Muscle of back (tissue), 11 donors: Measurements from ENCODE around the gene SMARCC2. TPM values are rescaled to one million over a fixed set of nuclear protein-coding genes. Genes with fewer than 3 reads are reported as not detected.

Experiments used
- DNase-seq, 3 donors: peaks; one replicate each; pipeline versions ENCODE4 v3.0.0 to v3.0.0-alpha.2; 2013
- polyA plus RNA-seq, 10 donors: library from polyadenylated mRNA; unstranded; fragments of 120-200 nt; gene quantifications; one replicate each; pipeline ENCODE4 v1.2.1, GENCODE V29; 2013; ENCODE audit not compliant: insufficient read length in 10 of 10

SMARCC2 gene
- polyA plus RNA-seq, 10 donors = 49.9 to 75.2 (median 61.1) TPM

DNA sequence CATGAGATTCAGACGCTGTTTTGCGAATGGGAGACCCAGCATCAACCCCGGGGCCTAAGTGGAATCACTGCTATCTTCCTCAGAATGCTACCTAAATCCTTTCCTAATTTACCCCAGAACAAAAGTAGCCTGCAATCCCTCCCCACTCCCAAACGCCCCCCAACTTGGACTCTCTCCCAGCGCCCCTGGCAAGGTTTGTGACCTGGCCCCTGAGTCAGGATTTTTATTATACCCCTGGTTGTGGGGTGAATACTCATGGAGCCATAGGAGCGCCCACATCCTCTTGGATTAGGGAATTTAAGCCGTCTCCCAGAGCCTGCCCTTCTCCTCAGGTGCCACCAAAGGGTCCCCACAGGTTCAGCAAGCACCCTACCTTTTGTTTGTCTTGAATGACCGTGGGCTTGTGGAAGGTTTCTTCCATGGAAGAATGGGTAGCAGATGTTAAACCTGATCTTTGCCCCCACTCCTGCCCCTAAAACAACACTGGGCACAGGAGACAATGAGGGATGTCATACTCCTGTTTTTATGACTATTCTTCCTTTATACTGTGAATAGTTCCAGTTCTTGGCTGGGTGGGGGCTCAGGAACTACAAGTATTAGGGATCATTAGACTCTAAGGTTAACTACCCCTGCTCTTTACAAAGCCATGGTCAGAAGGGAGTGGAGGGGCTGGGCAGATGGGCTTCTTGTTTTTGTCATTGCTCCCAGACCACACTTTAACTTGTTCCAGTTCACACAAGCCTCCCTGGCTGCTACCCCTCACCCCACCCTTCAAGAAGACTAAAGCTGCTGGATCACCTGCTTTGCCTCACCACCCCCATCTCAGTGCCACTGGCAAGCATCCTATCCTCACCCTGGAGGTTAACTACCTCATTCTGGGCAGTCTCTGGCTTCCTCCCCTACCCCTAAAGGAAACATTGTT lies 36.3 kb downstream of the SMARCC2 start:
- no peak for DNase-seq

- peak; percentile 92 to 97 (median 96) for DNase-seq
Observed at GRCh38 chr12:56152132-56152755, 37.0 kb downstream of the SMARCC2 start, which contains the start of gene MYL6B. MYL6B (plus strand) TSS chr12:56152587; CDS start chr12:56153919, 1,332 bp downstream.

GRCh38 chr12:56151672-56152131 lies 37.6 kb downstream of the SMARCC2 start:
- peak in 1 of 3 donors; percentile 69 for DNase-seq

- DNase-seq = no peak
Observed at GRCh38 chr12:56150563-56150962, 38.7 kb downstream of the SMARCC2 start.

DNA sequence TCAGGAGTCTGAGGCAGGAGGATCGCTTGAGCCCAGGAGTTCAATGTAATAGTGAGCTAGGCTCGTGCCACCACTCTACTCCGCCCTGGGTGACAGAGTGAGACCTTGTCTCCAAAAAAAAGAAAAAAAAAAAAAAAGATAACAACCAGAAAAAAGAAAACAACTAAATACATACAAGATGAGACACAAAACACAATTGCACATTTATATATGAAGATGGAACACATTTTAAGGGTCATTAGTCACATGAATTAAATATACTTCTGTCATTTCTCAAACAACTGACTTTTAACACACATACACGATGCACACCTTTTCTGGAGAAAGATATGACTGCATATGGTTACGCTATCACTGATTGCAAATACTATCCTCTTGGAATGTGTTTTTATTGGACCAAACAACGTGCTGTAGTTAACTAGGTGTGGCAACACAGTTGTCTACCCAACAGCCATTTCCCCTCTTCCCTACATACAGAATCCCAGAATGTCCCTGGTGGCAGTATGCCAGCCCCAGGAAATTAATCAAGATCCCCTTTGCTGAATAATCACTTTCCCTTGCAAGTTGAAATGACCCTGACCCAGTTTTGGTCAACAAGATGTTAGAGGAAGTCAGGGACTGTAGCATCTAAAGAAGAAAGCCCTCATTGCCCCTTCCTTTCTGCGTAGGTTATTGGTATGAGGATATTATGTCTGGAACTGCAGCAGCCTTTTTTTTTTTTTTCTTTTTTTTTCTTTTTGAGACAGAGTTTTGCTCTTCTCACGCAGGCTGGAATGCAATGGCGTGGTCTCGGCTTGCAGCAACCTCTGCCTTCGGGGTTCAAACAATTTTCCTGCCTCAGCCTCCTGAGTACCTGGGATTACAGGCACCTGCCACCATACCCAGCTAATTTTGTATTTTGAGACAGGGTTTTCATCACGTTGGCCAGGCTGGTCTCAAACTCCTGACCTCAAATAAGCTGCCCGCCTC lies 42.5 kb downstream of the SMARCC2 start:
- DNase-seq = no peak

GRCh38 chr12:56145217-56145616 lies 44.1 kb downstream of the SMARCC2 start:
- DNase-seq = no peak

DNA sequence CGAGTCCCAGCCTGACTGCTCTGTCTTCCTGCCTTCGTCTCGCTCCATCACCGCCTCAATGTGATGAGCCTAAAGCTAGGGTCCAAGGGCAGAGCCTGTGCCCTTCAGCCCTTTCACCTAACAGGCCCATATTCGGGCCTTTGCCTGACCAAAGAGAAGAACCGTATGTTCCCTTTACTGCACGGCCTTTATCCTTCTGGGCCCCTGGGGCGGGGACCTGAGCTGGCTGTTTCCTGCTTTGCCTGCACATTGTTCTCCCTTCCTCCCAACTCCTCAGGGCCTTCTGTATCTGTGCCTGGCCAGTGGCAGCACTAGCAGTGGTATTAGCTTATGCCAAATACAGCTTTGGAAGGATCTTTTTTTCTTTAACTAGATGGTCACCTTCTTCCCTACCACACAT lies 45.4 kb downstream of the SMARCC2 start:
- no peak for DNase-seq

DNA sequence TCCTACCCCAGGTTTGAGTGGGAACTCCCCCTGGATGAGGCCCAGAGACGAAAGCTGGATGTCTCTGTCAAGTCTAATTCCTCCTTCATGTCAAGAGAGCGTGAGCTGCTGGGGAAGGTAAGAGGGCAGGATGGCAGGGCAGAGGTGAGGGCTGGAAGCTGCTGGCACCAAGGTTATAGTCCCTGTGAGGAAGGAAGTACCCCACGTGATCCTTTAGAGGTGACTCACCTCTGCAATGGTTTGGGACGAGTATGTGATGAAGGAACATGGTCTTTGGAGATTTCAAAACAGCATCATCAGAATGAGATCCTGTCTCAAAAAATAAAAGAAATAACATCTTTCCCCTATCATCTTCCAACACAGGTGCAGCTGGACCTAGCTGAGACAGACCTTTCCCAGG lies 46.1 kb downstream of the SMARCC2 start:
- DNase-seq = no peak

DNA sequence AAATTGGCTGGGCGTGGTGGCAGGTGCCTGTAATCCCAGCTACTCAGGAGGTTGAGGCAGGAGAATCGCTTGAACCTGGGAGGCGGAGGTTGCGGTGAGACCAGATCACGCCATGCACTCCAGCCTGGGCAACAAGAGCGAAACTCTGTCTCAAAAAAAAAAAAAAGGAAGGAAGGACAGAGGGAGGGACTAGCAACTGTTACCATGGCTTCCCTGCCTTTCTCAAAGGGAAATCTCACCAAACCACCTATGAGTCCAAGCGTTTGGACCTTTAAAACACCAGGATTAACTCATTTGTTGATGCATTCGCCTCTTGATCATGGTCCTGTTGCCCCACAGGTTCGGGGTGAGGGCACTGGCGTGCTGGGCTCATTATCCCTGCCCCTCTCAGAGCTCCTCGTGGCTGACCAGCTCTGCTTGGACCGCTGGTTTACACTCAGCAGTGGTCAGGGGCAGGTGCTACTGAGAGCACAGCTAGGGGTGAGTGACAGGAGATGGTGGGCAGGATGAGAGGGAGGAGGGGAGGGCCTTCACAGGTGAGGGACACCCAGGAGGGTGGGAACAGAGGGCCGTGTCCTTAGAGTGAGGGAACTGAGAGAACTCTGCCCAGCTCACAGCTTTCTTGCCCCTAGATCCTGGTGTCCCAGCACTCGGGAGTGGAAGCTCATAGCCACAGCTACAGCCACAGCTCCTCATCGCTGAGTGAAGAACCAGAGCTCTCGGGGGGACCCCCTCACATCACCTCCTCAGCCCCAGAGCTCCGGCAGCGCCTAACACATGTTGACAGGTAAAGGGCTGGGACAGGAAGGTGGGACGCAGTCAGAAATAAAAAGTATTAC lies 47.1 kb downstream of the SMARCC2 start:
- DNase-seq = no peak

DNA sequence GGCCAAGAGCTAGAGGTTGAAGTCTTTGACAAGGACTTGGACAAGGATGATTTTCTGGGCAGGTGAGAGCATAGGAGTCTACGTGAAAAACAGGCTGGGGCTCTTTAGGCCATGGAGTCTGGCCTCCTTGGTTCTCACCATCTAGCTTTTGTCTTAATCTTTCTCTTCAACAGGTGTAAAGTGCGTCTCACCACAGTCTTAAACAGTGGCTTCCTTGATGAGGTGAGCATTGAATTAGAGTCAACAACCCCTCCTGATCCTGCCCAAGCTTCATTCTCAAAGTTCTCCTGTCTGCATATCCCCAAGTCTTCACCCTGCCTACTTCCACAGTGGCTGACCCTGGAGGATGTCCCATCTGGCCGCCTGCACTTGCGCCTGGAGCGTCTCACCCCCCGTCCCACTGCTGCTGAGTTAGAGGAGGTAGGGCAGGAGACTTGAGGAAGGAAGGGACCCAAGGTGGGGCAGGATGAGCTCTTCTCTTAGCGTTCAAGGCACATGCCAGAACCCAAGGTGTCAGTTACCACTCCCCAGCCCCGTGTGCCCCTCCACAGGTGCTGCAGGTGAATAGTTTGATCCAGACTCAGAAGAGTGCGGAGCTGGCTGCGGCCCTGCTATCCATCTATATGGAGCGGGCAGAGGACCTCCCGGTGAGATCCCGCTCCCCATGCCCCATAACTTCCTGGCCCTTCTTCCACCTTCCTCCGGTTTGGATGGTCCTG lies 51.3 kb downstream of the SMARCC2 start:
- DNase-seq = no peak

- no peak for DNase-seq
Observed at GRCh38 chr12:56134897-56135296, 54.4 kb downstream of the SMARCC2 start.

DNA sequence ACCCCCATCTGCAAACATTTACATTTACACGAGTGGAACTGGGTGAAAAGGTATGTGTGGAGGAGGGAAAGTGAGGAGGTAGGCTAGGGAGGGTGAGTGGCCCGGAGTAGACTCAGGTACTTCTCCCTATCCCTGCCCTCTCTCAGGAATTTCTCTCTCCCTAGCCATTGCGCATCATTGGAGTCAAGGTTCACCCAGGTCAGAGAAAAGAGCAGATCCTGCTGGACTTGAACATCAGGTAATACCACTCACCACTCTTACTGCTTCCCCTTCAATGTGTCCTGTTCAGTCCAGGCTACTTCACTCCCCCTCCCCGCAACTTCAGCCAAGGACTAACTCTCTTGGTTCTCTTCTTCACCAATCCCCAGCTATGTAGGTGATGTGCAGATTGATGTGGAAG lies 58.4 kb downstream of the SMARCC2 start:
- DNase-seq = no peak

DNA sequence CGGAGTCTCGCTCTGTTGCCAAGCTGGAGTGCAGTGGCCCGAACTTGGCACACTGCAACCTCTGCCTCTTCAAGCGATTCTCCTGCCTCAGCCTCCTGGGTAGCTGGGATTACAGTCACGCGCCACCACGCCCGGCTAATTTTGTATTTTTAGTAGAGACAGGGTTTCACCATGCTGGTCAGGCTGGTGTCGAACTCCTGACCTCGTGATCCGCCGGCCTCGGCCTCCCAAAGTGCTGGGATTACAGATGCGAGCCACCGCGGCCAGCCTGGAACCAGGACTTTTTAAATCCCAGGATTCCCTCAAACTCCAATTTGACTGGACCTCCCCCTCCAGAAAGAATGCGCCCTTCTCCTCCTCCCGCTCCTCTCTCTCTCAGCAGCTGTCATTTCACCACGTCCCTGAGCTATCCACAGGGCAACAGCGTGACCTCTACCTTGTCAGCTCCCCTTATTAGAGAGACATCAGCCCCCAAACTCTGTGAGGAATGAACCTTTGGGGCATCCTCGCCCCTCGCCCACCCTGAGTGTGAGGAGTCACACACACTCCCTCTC lies 59.3 kb downstream of the SMARCC2 start:
- DNase-seq = no peak

GRCh38 chr12:56129206-56129941 lies 59.9 kb downstream of the SMARCC2 start:
- DNase-seq = peak in 1 of 3 donors; percentile 69

GRCh38 chr12:56128670-56129205 lies 60.5 kb downstream of the SMARCC2 start:
- peak in 1 of 3 donors; percentile 32 for DNase-seq

GRCh38 chr12:56127888-56128669 lies 61.2 kb downstream of the SMARCC2 start, which contains the start of gene ESYT1:
ESYT1 (plus strand) TSS chr12:56128267; CDS start chr12:56128320, 53 bp downstream.
- peak; percentile 99 to 100 (median 100) for DNase-seq

- DNase-seq = no peak
Observed at GRCh38 chr12:56127485-56127887, 61.8 kb downstream of the SMARCC2 start.
